HL-60/S4 (cell line): ENCODE results near the gene NKIRAS2.

ENCODE experiments used
- in situ Hi-C: fragments of 300-500 bp; cut with MboI; formaldehyde crosslinking; loops from 2 replicates; pipeline ENCODE4 v1.14.3; 2022; ENCODE audit warnings: low sequenced_read_pairs

The NKIRAS2 gene

GRCh38 chr17:42019509-42020404 is at the start of gene NKIRAS2:
Gene NKIRAS2 (plus strand): TSS chr17:42020090. CDS start chr17:42021578, 1,488 bp downstream.
- in situ Hi-C loops, result no loop called here

- in situ Hi-C loops, result no loop called here
Observed at GRCh38 chr17:41970901-41971331, 49.0 kb upstream of the NKIRAS2 start.

GRCh38 chr17:41971721-41972523 is 48.0 kb upstream of the NKIRAS2 start:
- in situ Hi-C loops, result no loop called here

GRCh38 chr17:41972571-41973407 is 47.1 kb upstream of the NKIRAS2 start:
- in situ Hi-C loops, result no loop called here

- in situ Hi-C loops, result no loop called here
Observed at GRCh38 chr17:41973408-41973811, 46.5 kb upstream of the NKIRAS2 start.

- in situ Hi-C loops, result no loop called here
Observed at GRCh38 chr17:41974031-41974430, 45.9 kb upstream of the NKIRAS2 start.

- in situ Hi-C loops, result no loop called here
Observed at GRCh38 chr17:41974658-41975057, 45.2 kb upstream of the NKIRAS2 start.

GRCh38 chr17:41975099-41976083 is 44.5 kb upstream of the NKIRAS2 start:
- in situ Hi-C loops, result no loop called here

GRCh38 chr17:41976142-41976768 is 43.6 kb upstream of the NKIRAS2 start:
- in situ Hi-C loops, result no loop called here

GRCh38 chr17:41977991-41978390 is 41.9 kb upstream of the NKIRAS2 start:
- in situ Hi-C loops, result no loop called here

GRCh38 chr17:41982026-41982760 is 37.7 kb upstream of the NKIRAS2 start:
- in situ Hi-C loops, result no loop called here

GRCh38 chr17:41984454-41984853 is 35.4 kb upstream of the NKIRAS2 start:
- in situ Hi-C loops, result no loop called here

GRCh38 chr17:41985919-41986318 is 34.0 kb upstream of the NKIRAS2 start:
- in situ Hi-C loops, result no loop called here

GRCh38 chr17:41986634-41987033 is 33.3 kb upstream of the NKIRAS2 start:
- in situ Hi-C loops, result no loop called here

- in situ Hi-C loops, result no loop called here
Observed at GRCh38 chr17:41987642-41988041, 32.2 kb upstream of the NKIRAS2 start.

- in situ Hi-C loops, result no loop called here
Observed at GRCh38 chr17:41988418-41988817, 31.5 kb upstream of the NKIRAS2 start.

- in situ Hi-C loops, result no loop called here
Observed at GRCh38 chr17:41989702-41990419, 30.0 kb upstream of the NKIRAS2 start.

GRCh38 chr17:41992576-41992975 is 27.3 kb upstream of the NKIRAS2 start:
- in situ Hi-C loops, result no loop called here
